ENCODE measurements around the gene FTCDNL1. TPM values are rescaled to one million over a fixed set of nuclear protein-coding genes. Genes with fewer than 3 reads are reported as not detected.

Gene FTCDNL1
- total RNA-seq, 2 donors from 2014 or later = 2.6 TPM

DNA sequence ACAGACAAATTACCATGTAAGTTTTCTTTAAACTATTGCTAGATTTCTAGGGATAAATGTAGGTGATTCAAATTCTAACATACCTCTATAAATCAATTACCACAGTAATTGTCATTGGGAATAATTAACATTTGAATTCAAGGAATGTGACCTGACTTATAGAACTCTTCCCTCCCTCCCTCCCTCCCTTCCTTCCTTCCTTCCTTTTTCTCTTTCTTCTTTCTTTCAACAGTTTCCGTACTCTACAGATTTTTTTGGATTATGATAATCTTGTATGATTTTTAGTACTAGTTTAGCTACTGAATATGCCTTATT is 18.2 kb upstream of the FTCDNL1 start:
- intact Hi-C loops (cut with DNase I) = no loop called here
- no peak overlapping the region for H3K4me3 ChIP-seq
- 75 to 87% methylated on average over 1 of the region's 1 CpG for WGBS, 2 donors
- DNase-seq = no peak
- H3K4me1 ChIP-seq = no peaks in the 10 kb centered on the region
- no peak for ATAC-seq
- no peaks in the 10 kb centered on the region for H3K9me3 ChIP-seq
- no peak for TF ChIP-seq POLR2A (IDR thresholded peaks at IDR 0.05)
- TF ChIP-seq, protein P1, sequence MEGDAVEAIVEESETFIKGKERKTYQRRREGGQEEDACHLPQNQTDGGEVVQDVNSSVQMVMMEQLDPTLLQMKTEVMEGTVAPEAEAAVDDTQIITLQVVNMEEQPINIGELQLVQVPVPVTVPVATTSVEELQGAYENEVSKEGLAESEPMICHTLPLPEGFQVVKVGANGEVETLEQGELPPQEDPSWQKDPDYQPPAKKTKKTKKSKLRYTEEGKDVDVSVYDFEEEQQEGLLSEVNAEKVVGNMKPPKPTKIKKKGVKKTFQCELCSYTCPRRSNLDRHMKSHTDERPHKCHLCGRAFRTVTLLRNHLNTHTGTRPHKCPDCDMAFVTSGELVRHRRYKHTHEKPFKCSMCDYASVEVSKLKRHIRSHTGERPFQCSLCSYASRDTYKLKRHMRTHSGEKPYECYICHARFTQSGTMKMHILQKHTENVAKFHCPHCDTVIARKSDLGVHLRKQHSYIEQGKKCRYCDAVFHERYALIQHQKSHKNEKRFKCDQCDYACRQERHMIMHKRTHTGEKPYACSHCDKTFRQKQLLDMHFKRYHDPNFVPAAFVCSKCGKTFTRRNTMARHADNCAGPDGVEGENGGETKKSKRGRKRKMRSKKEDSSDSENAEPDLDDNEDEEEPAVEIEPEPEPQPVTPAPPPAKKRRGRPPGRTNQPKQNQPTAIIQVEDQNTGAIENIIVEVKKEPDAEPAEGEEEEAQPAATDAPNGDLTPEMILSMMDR (IDR thresholded peaks at IDR 0.05) = no peak
- H3K36me3 ChIP-seq (replicated peaks in 1 of 2; ENCODE audit: insufficient read depth in 1 of 2, low read depth in 2 of 2) = no peaks in the 10 kb centered on the region
- no peaks in the 10 kb centered on the region for H3K27me3 ChIP-seq
- H3K27ac ChIP-seq = no peak overlapping the region

DNA sequence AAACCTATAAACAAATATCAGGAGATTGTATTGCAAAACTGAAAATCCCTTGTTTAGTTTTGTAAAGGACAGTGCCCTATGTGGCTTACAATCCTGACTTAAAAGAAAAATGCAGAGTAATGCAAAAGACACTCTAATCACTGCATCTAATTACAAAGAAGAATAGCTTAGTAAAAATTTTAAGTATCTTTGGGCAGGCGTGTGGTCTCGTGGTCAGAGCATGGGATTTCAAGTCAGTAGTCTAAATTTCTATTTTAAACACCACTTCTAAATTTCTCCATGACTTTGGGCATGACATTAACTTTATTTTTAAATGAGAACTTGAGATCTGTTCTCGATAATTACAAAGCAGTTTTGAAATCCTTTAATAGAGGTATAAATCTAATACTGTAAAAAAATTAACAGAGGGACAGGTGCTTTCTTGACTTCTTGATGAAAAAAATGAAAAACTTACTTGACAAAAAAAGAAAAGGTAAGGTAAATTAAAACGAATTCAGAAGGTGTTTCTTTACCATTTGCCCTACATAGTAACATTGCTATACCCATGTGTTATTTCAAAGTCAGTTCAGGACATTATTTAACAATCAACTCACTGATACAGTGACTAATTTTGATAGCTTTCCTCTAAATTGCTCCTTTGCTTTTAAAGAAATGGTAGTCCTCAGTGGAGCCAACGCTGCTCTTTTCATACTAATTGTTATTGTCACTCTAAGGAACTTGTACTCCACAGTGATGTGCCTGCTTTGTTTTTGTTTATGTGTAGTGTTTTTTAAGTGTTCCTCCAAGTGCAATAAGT is 17.6 kb upstream of the FTCDNL1 start:
- Histone ChIP-seq H3K27me3 (no peaks in the 10 kb centered on the region), H3K4me1 (no peaks in the 10 kb centered on the region), H3K4me3 (no peak overlapping the region), H3K36me3 (replicated peaks in 1 of 2; ENCODE audit: insufficient read depth in 1 of 2, low read depth in 2 of 2) (no peaks in the 10 kb centered on the region), H3K27ac (no peak overlapping the region), H3K9me3 (no peaks in the 10 kb centered on the region)
- TF ChIP-seq, protein P1 (IDR thresholded peaks at IDR 0.05) = no peak
- TF ChIP-seq POLR2A (IDR thresholded peaks at IDR 0.05) = no peak
- DNase-seq = no peak
- intact Hi-C loops (cut with DNase I) = no loop called here
- WGBS, 2 donors = 59% methylated on average over 5 of the region's 5 CpGs
- no peak for ATAC-seq

DNA sequence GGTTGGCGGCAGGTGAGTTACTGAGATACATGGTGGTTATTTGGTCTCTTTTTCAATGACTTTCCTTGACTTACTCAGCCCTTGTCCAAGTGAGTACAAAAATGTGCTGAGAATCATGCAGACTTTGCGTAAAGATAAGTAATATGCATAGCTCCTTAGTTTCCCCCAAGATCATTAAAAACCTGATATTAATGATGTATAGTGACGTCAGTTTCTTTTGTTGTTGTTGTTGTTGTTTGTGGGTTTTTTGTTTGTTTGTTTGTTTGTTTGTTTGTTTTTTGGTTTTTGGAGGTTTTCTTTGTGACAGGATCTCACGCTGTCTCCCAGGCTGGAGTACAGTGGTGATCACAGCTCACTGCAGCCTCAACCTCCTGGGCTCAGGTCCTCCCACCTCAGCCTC is 14.9 kb upstream of the FTCDNL1 start:
- 86 to 90% methylated on average over 4 of the region's 4 CpGs for WGBS, 2 donors
- DNase-seq (no peak), ATAC-seq (no peak)
- Histone ChIP-seq H3K27ac (no peak overlapping the region), H3K36me3 (replicated peaks in 1 of 2; ENCODE audit: insufficient read depth in 1 of 2, low read depth in 2 of 2) (no peaks in the 10 kb centered on the region), H3K27me3 (no peaks in the 10 kb centered on the region), H3K4me1 (no peaks in the 10 kb centered on the region), H3K4me3 (no peak overlapping the region), H3K9me3 (no peaks in the 10 kb centered on the region)
- TF ChIP-seq, protein P1 (IDR thresholded peaks at IDR 0.05) = no peak
- no peak for TF ChIP-seq POLR2A (IDR thresholded peaks at IDR 0.05)
- intact Hi-C loops (cut with DNase I) = no loop called here

DNA sequence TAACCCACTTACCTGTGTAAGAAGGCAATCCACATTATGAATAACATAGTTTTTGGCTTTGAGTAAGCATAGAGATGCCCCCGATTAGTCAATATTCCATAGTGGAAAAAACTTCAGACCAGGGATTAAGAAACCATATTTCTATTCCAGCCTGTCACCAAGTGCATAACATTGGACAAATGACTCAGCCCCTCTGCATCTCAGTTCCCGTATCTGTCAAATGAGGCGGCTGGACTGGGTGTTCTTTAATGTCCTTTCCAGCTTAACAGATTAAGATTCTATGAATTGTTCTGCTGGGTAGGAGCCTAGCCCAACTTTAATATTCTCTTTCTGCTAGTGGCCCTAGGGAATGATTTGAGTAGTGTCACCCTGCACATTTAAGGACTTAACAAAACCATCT is 11.8 kb upstream of the FTCDNL1 start:
- ATAC-seq = no peak
- intact Hi-C loops (cut with DNase I) = no loop called here
- WGBS, 2 donors = 60 to 74% methylated on average over 3 of the region's 3 CpGs

DNA sequence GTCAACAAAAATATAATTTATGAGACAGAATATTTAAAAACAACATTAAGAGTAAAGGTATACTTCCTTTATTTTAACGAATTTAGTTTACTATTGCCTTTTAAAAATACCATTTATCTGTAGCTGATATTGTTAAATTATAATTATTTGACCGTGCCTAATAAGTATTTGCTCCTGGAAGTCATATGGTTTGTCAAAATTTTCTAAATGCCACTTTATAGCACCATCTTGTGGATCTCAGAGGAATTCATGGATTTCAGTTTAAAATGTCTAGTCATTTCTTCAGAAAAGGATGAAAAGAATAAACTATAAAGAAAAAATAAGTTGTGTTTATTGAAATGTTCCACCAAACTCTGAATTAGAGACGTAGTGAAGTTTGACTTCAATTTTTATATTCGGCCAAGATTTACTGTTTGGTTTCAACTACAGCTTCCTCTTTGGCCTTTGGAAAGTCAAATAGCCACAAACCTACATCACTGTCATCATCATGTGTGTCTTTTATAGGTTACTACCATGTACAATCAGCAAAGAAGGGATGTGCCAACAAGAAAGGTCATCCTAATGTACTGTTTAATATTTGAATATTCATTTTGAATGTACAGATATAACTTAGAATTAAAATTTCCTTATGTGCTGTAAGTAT is 10.3 kb upstream of the FTCDNL1 start:
- TF ChIP-seq, protein P1 (IDR thresholded peaks at IDR 0.05) = peak; percentile 18 to 67 (median 53)
- TF ChIP-seq POLR2A (IDR thresholded peaks at IDR 0.05) = no peak
- 0 to 1% methylated on average over 4 of the region's 4 CpGs for WGBS, 2 donors
- Histone ChIP-seq H3K36me3 (replicated peaks in 1 of 2; ENCODE audit: insufficient read depth in 1 of 2, low read depth in 2 of 2) (no peaks in the 10 kb centered on the region), H3K27me3 (no peaks in the 10 kb centered on the region), H3K27ac (no peak overlapping the region), H3K9me3 (no peaks in the 10 kb centered on the region), H3K4me1 (no peaks in the 10 kb centered on the region), H3K4me3 (no peak overlapping the region)
- DNase-seq (no peak), ATAC-seq (no peak)
- intact Hi-C loops (cut with DNase I) = no loop called here

More for the DNA sequence above, 11.8 kb upstream of the FTCDNL1 start:
- Histone ChIP-seq H3K9me3 (no peaks in the 10 kb centered on the region), H3K4me1 (no peaks in the 10 kb centered on the region), H3K27ac (no peak overlapping the region), H3K4me3 (no peak overlapping the region), H3K36me3 (replicated peaks in 1 of 2; ENCODE audit: insufficient read depth in 1 of 2, low read depth in 2 of 2) (no peaks in the 10 kb centered on the region), H3K27me3 (no peaks in the 10 kb centered on the region)
- no peak for TF ChIP-seq POLR2A (IDR thresholded peaks at IDR 0.05)
- no peak for DNase-seq

Data from body of pancreas (tissue), 4 donors.